Loucy (cell line): ENCODE results near the gene NOTCH1.

ENCODE experiments used
- H2AFZ ChIP-seq: fragments of 200-600 bp; sonication (generic); 2 replicates; pipeline ENCODE4 v1.6.0; 2016; ENCODE audit warnings: antibody characterized with exemption, mild to moderate bottlenecking, low read length, moderate library complexity
- H3F3A ChIP-seq: fragments of 200-600 bp; 2 replicates; pipeline ENCODE4 v1.6.0; 2016; ENCODE audit warnings: antibody characterized with exemption, low read depth, mild to moderate bottlenecking
- H3K27me3 ChIP-seq: fragments of 200-600 bp; sonication (generic); 2 replicates; pipeline ENCODE4 v1.6.1; 2014; ENCODE audit warnings: low read length, mild to moderate bottlenecking; ENCODE audit not compliant: insufficient read depth, poor library complexity, severe bottlenecking
- H3K36me3 ChIP-seq: fragments of 200-600 bp; sonication (generic); 2 replicates; pipeline ENCODE4 v1.6.1; 2016; ENCODE audit warnings: low read length; ENCODE audit not compliant: insufficient read depth
- H3K4me1 ChIP-seq: fragments of 200-600 bp; sonication (generic); 2 replicates; pipeline ENCODE4 v1.5.1; 2014; ENCODE audit warnings: low read length, mild to moderate bottlenecking; ENCODE audit not compliant: insufficient read depth, poor library complexity, severe bottlenecking
- H3K4me2 ChIP-seq: fragments of 200-600 bp; sonication (generic); 2 replicates; pipeline ENCODE4 v1.6.0; 2014; ENCODE audit warnings: antibody characterized with exemption, low read length, low read depth, mild to moderate bottlenecking; ENCODE audit not compliant: poor library complexity, severe bottlenecking
- H3K4me3 ChIP-seq: fragments of 200-600 bp; sonication (generic); 2 replicates; pipeline ENCODE4 v1.5.1; 2014; ENCODE audit warnings: low read length, mild to moderate bottlenecking, mixed read lengths; ENCODE audit not compliant: poor library complexity, severe bottlenecking
- H3K79me2 ChIP-seq: fragments of 200-600 bp; sonication (generic); 2 replicates; pipeline ENCODE4 v1.6.1; 2014; ENCODE audit warnings: low read length; ENCODE audit not compliant: insufficient read depth
- H3K9ac ChIP-seq: fragments of 200-600 bp; sonication (generic); 2 replicates; pipeline ENCODE4 v1.6.0; 2014; ENCODE audit warnings: mild to moderate bottlenecking, low read depth, low read length, moderate library complexity; ENCODE audit not compliant: poor library complexity, severe bottlenecking
- H3K9me2 ChIP-seq: fragments of 200-600 bp; sonication (generic); replicated peaks from 2 replicates; pipeline ENCODE4 v1.6.1; 2016; ENCODE audit warnings: low read depth, low read length, mixed read lengths
- H3K9me3 ChIP-seq: fragments of 200-600 bp; sonication (generic); 2 replicates; pipeline ENCODE4 v1.6.1; 2014; ENCODE audit warnings: mild to moderate bottlenecking, antibody characterized with exemption, low read length, low read depth; ENCODE audit not compliant: insufficient read depth
- H4K20me1 ChIP-seq: fragments of 200-600 bp; sonication (generic); 2 replicates; pipeline ENCODE4 v1.6.0; 2014; ENCODE audit warnings: antibody characterized with exemption, low read length, mild to moderate bottlenecking; ENCODE audit not compliant: insufficient read depth, poor library complexity, severe bottlenecking
- EZH2phosphoT487 ChIP-seq: fragments of 200-600 bp; IDR thresholded peaks from 2 replicates; pipeline ENCODE4 v1.6.1; 2018; ENCODE audit warnings: antibody characterized with exemption, mild to moderate bottlenecking, moderate library complexity, borderline replicate concordance
- TF ChIP-seq, protein P1 (sequence below): fragments of 200-600 bp; sonication (generic); conservative IDR thresholded peaks from 2 replicates; pipeline ENCODE4 v1.5.1; 2014; ENCODE audit warnings: mild to moderate bottlenecking, antibody characterized with exemption, low read length

The NOTCH1 gene

GRCh38 chr9:136497916-136498695 lies 47.7 kb downstream of the NOTCH1 start:
- Histone ChIP-seq H3K9ac (no peak overlapping the region), H3K27me3 (no peaks in the 10 kb centered on the region), H3K4me2 (no peak overlapping the region), H3K79me2 (no peaks in the 10 kb centered on the region), H3K9me2 (no peaks in the 10 kb centered on the region), H3F3A (no peaks in the 10 kb centered on the region), H3K4me1 (no peaks in the 10 kb centered on the region), H3K4me3 (no peak overlapping the region), H2AFZ (no peak overlapping the region), H4K20me1 (no peaks in the 10 kb centered on the region), H3K9me3 (no peaks in the 10 kb centered on the region), H3K36me3 (no peaks in the 10 kb centered on the region; the same call in 1 of the 2 replicates)
- no peak for TF ChIP-seq EZH2phosphoT487
- TF ChIP-seq, protein P1, sequence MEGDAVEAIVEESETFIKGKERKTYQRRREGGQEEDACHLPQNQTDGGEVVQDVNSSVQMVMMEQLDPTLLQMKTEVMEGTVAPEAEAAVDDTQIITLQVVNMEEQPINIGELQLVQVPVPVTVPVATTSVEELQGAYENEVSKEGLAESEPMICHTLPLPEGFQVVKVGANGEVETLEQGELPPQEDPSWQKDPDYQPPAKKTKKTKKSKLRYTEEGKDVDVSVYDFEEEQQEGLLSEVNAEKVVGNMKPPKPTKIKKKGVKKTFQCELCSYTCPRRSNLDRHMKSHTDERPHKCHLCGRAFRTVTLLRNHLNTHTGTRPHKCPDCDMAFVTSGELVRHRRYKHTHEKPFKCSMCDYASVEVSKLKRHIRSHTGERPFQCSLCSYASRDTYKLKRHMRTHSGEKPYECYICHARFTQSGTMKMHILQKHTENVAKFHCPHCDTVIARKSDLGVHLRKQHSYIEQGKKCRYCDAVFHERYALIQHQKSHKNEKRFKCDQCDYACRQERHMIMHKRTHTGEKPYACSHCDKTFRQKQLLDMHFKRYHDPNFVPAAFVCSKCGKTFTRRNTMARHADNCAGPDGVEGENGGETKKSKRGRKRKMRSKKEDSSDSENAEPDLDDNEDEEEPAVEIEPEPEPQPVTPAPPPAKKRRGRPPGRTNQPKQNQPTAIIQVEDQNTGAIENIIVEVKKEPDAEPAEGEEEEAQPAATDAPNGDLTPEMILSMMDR = no peak

DNA sequence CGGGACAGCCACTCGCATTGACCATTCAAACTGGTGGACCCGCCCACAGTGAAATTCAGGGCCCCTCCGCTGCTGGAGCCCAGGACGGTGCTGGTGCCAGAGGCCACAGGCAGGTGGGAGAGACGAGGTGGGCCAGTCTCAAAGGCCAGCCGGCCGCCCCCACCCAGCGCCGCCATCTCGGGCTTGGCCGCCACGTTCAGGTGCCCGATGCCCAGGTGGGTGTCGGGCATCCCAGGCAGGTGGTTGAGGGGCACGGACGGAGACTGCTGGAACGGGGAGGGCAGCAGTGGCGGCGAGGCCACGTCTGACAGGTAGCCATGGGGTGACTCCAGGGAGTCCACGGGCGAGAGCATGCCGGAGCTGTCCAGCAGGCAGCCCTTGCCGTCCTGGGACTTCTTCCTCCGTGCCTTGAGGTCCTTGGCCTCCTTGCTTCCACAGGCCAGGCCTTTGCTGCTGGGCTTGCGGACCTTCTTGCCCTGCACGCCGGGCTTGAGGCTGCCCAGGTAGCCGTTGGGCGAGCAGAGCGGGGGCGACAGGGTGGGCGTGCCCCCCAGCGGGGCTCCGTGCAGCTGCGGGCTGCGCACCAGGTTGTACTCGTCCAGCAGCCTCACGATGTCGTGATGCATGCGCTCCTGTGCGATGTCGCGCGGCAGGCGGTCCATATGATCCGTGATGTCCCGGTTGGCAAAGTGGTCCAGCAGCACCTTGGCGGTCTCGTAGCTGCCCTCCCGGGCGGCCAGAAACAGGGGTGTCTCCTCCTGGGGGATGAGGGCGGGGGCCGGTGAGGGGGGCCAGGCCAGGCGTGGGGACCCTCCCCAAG lies 48.8 kb downstream of the NOTCH1 start:
- no peaks in the 10 kb centered on the region for H3K79me2 ChIP-seq
- TF ChIP-seq, protein P1 = no peak
- no peak for TF ChIP-seq EZH2phosphoT487
- no peak overlapping the region for H3K4me2 ChIP-seq
- H2AFZ ChIP-seq = no peak overlapping the region
- H4K20me1 ChIP-seq = no peaks in the 10 kb centered on the region
- no peaks in the 10 kb centered on the region for H3K9me3 ChIP-seq
- H3K9ac ChIP-seq = no peak overlapping the region
- no peak overlapping the region for H3K4me3 ChIP-seq
- no peaks in the 10 kb centered on the region for H3K4me1 ChIP-seq
- no peaks in the 10 kb centered on the region for H3K9me2 ChIP-seq
- no peaks in the 10 kb centered on the region for H3K27me3 ChIP-seq
- H3F3A ChIP-seq = no peaks in the 10 kb centered on the region
- H3K36me3 ChIP-seq = no peaks in the 10 kb centered on the region; the same call in 1 of the 2 replicates

GRCh38 chr9:136496181-136496580 lies 49.7 kb downstream of the NOTCH1 start:
- no peak for TF ChIP-seq EZH2phosphoT487
- TF ChIP-seq, protein P1 = no peak
- H3K4me1 ChIP-seq = no peaks in the 10 kb centered on the region
- no peak overlapping the region for H2AFZ ChIP-seq
- no peak overlapping the region for H3K4me3 ChIP-seq
- H3K27me3 ChIP-seq = no peaks in the 10 kb centered on the region
- no peak overlapping the region for H3K4me2 ChIP-seq
- no peaks in the 10 kb centered on the region for H3K9me3 ChIP-seq
- H3K9ac ChIP-seq = no peak overlapping the region
- no peaks in the 10 kb centered on the region for H3K79me2 ChIP-seq
- H4K20me1 ChIP-seq = no peaks in the 10 kb centered on the region
- no peaks in the 10 kb centered on the region for H3F3A ChIP-seq
- H3K36me3 ChIP-seq = no peaks in the 10 kb centered on the region; the same call in 1 of the 2 replicates
- H3K9me2 ChIP-seq = no peaks in the 10 kb centered on the region
